Body of pancreas (tissue), 4 donors: ENCODE data around the gene APOBEC3F. TPM values are rescaled to one million over a fixed set of nuclear protein-coding genes. Genes with fewer than 3 reads are reported as not detected.

Experiments used
- ATAC-seq: fragments of 150-250 bp; one replicate; pipeline ENCODE4 v1.9.1; 2016
- DNase-seq, 4 donors: peaks; one replicate each; pipeline ENCODE4 v3.0.0-alpha.2; 2019
- H3K27ac ChIP-seq, 4 donors: fragments of 200-600 bp; sonication (generic); 1 replicate in 3 of 4; 2 replicates in 1 of 4; pipeline versions ENCODE4 v1.5.1 to v1.6.1; 2016 to 2019; ENCODE audit warnings: mild to moderate bottlenecking in 1 of 4, mixed read lengths in 1 of 4, moderate library complexity in 1 of 4
- H3K27me3 ChIP-seq, 2 donors: fragments of 200-600 bp; sonication (generic); one replicate each; pipeline ENCODE4 v1.6.0; 2016; ENCODE audit warnings: mild to moderate bottlenecking in 1 of 2
- H3K36me3 ChIP-seq, 2 donors: fragments of 200-600 bp; sonication (generic); replicated peaks in 1 of 2; 2 replicates each; pipeline ENCODE4 v1.5.1; 2016; ENCODE audit warnings: low read depth in 2 of 2; ENCODE audit not compliant: insufficient read depth in 1 of 2
- H3K4me1 ChIP-seq: fragments of 200-600 bp; sonication (generic); one replicate; pipeline ENCODE4 v1.6.0; 2016
- H3K4me3 ChIP-seq, 2 donors: fragments of 200-600 bp; sonication (generic); 1 replicate in 1 of 2; 2 replicates in 1 of 2; pipeline ENCODE4 v1.5.1; 2016 to 2019
- H3K9me3 ChIP-seq, 3 donors: fragments of 200-600 bp; sonication (generic); 1 replicate in 2 of 3; 2 replicates in 1 of 3; pipeline ENCODE4 v1.5.1; 2016
- CTCF ChIP-seq, 7 experiments: fragments of 450-650 bp in 4 of 7; fragments of 200-600 bp in 3 of 7; sonication (generic) in 3 of 7; IDR thresholded peaks; one replicate each; pipeline ENCODE4 v1.5.1; 2016 to 2019; ENCODE audit warnings: antibody characterized with exemption in 7 of 7
- POLR2A ChIP-seq, 3 donors: fragments of 450-650 bp; IDR thresholded peaks; one replicate each; pipeline ENCODE4 v1.6.1; 2016; ENCODE audit warnings: antibody characterized with exemption in 3 of 3, mild to moderate bottlenecking in 2 of 3
- WGBS, 2 donors: methylation state at CpG; one replicate each; pipeline ENCODE4 v1.1.5; 2017; 5-methylcytosine and 5-hydroxymethylcytosine counted together
- intact Hi-C: fragments of 100-400 bp; cut with DNase I; formaldehyde crosslinking; loops from one replicate; pipeline ENCODE4 v1.15.1; 2023
- small RNA-seq: library from RNA; depleted of rRNA; stranded (forward); fragments of <200 nt; gene quantifications from one replicate; pipeline ENCODE3, GENCODE V24; 2016
- total RNA-seq, 2 donors: library from RNA; depleted of rRNA; stranded (reverse); fragments of >200 nt; gene quantifications; one replicate each; pipeline ENCODE4 v1.1.0, GENCODE V29; 2016

APOBEC3F gene
- total RNA-seq, 2 donors from 2014 or later: 0.52 to 0.99 TPM

GRCh38 chr22:39098026-39098425, 57.4 kb downstream of the APOBEC3F start:
- H3K27me3 ChIP-seq: no peaks in the 10 kb centered on the region

DNA sequence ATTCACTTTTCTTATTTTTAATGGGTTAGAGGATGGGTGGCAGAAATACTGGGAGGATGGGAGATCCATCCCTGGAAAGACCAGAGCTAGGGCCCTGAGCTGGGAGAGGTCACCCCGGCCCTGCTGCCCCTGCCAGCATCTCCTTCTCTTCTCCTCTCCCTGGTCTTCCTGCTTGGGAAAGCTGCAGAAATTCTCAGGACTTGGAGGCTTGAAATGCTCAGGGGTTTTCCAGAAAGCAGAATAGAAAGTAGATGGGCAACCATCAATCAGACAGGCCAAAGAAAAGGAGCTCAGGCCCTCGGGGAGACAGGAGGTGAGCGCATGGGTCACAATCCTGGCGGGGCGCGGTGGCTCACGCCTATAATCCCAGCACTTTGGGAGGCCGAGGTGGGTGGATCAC, 57.9 kb downstream of the APOBEC3F start:
- H3K36me3 ChIP-seq: no peaks in the 10 kb centered on the region
- no peak overlapping the region for H3K27ac ChIP-seq
- intact Hi-C loops: no loop called here

More at GRCh38 chr22:39098026-39098425, 57.4 kb downstream of the APOBEC3F start:
- WGBS, 2 donors: 70 to 93% methylated on average over 6 of the region's 6 CpGs
- intact Hi-C loops: no loop called here
- H3K4me1 ChIP-seq: no peaks in the 10 kb centered on the region
- no peak for TF ChIP-seq POLR2A (IDR thresholded peaks at IDR 0.05)
- no peak for TF ChIP-seq CTCF (IDR thresholded peaks at IDR 0.05)
- H3K4me3 ChIP-seq: no peak overlapping the region
- H3K36me3 ChIP-seq: no peaks in the 10 kb centered on the region
- H3K9me3 ChIP-seq: no peaks in the 10 kb centered on the region
- H3K27ac ChIP-seq: no peak overlapping the region
- DNase-seq (no peak), ATAC-seq (no peak)

GRCh38 chr22:39101226-39101625, 60.6 kb downstream of the APOBEC3F start:
- DNase-seq (no peak), ATAC-seq (no peak)
- intact Hi-C loops: no loop called here
- TF ChIP-seq POLR2A (IDR thresholded peaks at IDR 0.05) (no peak), CTCF (IDR thresholded peaks at IDR 0.05) (no peak)
- Histone ChIP-seq H3K27me3 (no peaks in the 10 kb centered on the region), H3K36me3 (no peaks in the 10 kb centered on the region), H3K27ac (no peak overlapping the region), H3K9me3 (no peaks in the 10 kb centered on the region), H3K4me3 (no peak overlapping the region), H3K4me1 (no peaks in the 10 kb centered on the region)
- 66 to 72% methylated on average over 3 to 8 of the region's 13 CpGs for WGBS, 2 donors

More for the DNA sequence above, 57.9 kb downstream of the APOBEC3F start:
- Histone ChIP-seq H3K9me3 (no peaks in the 10 kb centered on the region), H3K27me3 (no peaks in the 10 kb centered on the region), H3K4me3 (no peak overlapping the region), H3K4me1 (no peaks in the 10 kb centered on the region)
- DNase-seq: no peak
- TF ChIP-seq POLR2A (IDR thresholded peaks at IDR 0.05) (no peak), CTCF (IDR thresholded peaks at IDR 0.05) (no peak)
- WGBS, 2 donors: 85 to 91% methylated on average over 8 of the region's 8 CpGs
- ATAC-seq: no peak

GRCh38 chr22:39103431-39103830, 62.8 kb downstream of the APOBEC3F start:
- no peak for TF ChIP-seq CTCF (IDR thresholded peaks at IDR 0.05)
- no peak for TF ChIP-seq POLR2A (IDR thresholded peaks at IDR 0.05)
- Histone ChIP-seq H3K36me3 (no peaks in the 10 kb centered on the region), H3K9me3 (no peaks in the 10 kb centered on the region), H3K4me1 (no peaks in the 10 kb centered on the region), H3K27me3 (no peaks in the 10 kb centered on the region), H3K4me3 (no peak overlapping the region), H3K27ac (no peak overlapping the region)
- no peak for ATAC-seq
- no peak for DNase-seq
- intact Hi-C loops: no loop called here
- WGBS, 2 donors: 69 to 85% methylated on average over 2 of the region's 2 CpGs

Small RNAs within 50 kb of the gene (small RNA-seq; reads per million reads assigned to genes)
- not detected for gene AL022318.2

Other genes with a start within 250 kb of the APOBEC3F start
- 10 to 100 TPM; 11.4 to 13.8 TPM for gene DNAL4, start 246.7 kb upstream of the APOBEC3F start, total RNA-seq
- gene NPTXR, start 196.8 kb upstream of the APOBEC3F start, total RNA-seq: 10 to 100 TPM in 1 of 2 donors, 1 to 10 TPM in 1; 6.0 to 10.5 TPM
- gene CBX6, start 168.6 kb upstream of the APOBEC3F start, total RNA-seq: 10 to 100 TPM; 32.7 to 45.2 TPM
- gene APOBEC3A, start 83.3 kb upstream of the APOBEC3F start, total RNA-seq: not detected
- gene APOBEC3B, start 58.5 kb upstream of the APOBEC3F start, total RNA-seq: 1 to 10 TPM in 1 of 2 donors, not detected in 1; 2.1 TPM
- gene APOBEC3C, start 26.6 kb upstream of the APOBEC3F start, total RNA-seq: 1 to 10 TPM; 2.6 to 6.7 TPM
- not detected for gene APOBEC3D, start 19.7 kb upstream of the APOBEC3F start, total RNA-seq
- gene APOBEC3G, start 36.4 kb downstream of the APOBEC3F start, total RNA-seq: 1 to 10 TPM; 5.4 to 6.3 TPM
- not detected for gene APOBEC3H, start 56.4 kb downstream of the APOBEC3F start, total RNA-seq
- 10 to 100 TPM; 38.1 to 41.2 TPM for gene CBX7, start 111.8 kb downstream of the APOBEC3F start, total RNA-seq
- 10 to 100 TPM in 1 of 2 donors, 1 to 10 TPM in 1; 7.0 to 15.8 TPM for gene PDGFB, start 204.1 kb downstream of the APOBEC3F start, total RNA-seq